HEK293 (cell line): ENCODE data around the gene PPDPF.

Source experiments
- ATF2 ChIP-seq: fragments of 450-650 bp; formaldehyde crosslinking; IDR thresholded peaks from 2 replicates; pipeline ENCODE4 v1.5.1; 2016; ENCODE audit warnings: missing biosample characterization, missing genetic modification characterization, low read depth
- BCL11B ChIP-seq: fragments of 450-650 bp; formaldehyde crosslinking; IDR thresholded peaks from 2 replicates; pipeline ENCODE4 v1.5.1; 2016; ENCODE audit warnings: low read depth, missing biosample characterization, missing genetic modification characterization
- CTCF ChIP-seq: fragments of 450-650 bp; formaldehyde crosslinking; IDR thresholded peaks from 2 replicates; pipeline ENCODE4 v1.5.1; 2016; ENCODE audit warnings: missing biosample characterization, missing genetic modification characterization
- SETDB1 ChIP-seq: IDR thresholded peaks from one replicate; pipeline ENCODE4 v1.6.1; 2017; ENCODE audit warnings: mild to moderate bottlenecking, low read length, moderate library complexity, mixed read lengths; ENCODE audit not compliant: insufficient read length
- ZBTB11 ChIP-seq: fragments of 450-650 bp; formaldehyde crosslinking; conservative IDR thresholded peaks from 2 replicates; pipeline ENCODE4 v1.5.1; 2016; ENCODE audit warnings: low read depth, missing biosample characterization, missing genetic modification characterization
- ZFP41 ChIP-seq: fragments of 450-650 bp; formaldehyde crosslinking; IDR thresholded peaks from 2 replicates; pipeline ENCODE4 v1.5.1; 2016; ENCODE audit warnings: missing biosample characterization, missing genetic modification characterization, borderline replicate concordance
- ZNF24 ChIP-seq: fragments of 450-650 bp; formaldehyde crosslinking; IDR thresholded peaks from 2 replicates; pipeline ENCODE4 v1.5.1; 2016; ENCODE audit warnings: missing biosample characterization, missing genetic modification characterization
- ZNF26 ChIP-seq: fragments of 450-650 bp; formaldehyde crosslinking; IDR thresholded peaks from 2 replicates; pipeline ENCODE4 v1.5.1; 2016; ENCODE audit warnings: missing biosample characterization, missing genetic modification characterization
- ZNF549 ChIP-seq: fragments of 450-650 bp; IDR thresholded peaks from 2 replicates; pipeline ENCODE4 v1.5.1; 2018; ENCODE audit warnings: missing biosample characterization, missing genetic modification characterization, mild to moderate bottlenecking, inconsistent platforms, moderate library complexity
- ZSCAN5A ChIP-seq: fragments of 450-650 bp; formaldehyde crosslinking; IDR thresholded peaks from 2 replicates; pipeline ENCODE4 v1.5.1; 2016; ENCODE audit warnings: missing biosample characterization, missing genetic modification characterization

- TF ChIP-seq ZBTB11 (tag by site-specific recombination): no peak
- TF ChIP-seq ZNF24 (tag by site-specific recombination): no peak
- TF ChIP-seq ZFP41 (tag by site-specific recombination): no peak
- no peak for TF ChIP-seq ZNF549 (tag by site-specific recombination)
- no peak for TF ChIP-seq CTCF (tag by site-specific recombination)
- no peak for TF ChIP-seq ZSCAN5A (tag by site-specific recombination)
- no peak for TF ChIP-seq BCL11B (tag by site-specific recombination)
- TF ChIP-seq ATF2 (tag by site-specific recombination): no peak
- TF ChIP-seq ZNF26 (tag by site-specific recombination): no peak
- no peak for TF ChIP-seq SETDB1
Measured at GRCh38 chr20:63490416-63490815, 30.1 kb upstream of the PPDPF start.
